ENCODE results near the gene CLEC16A. TPM values are rescaled to one million over a fixed set of nuclear protein-coding genes. Genes with fewer than 3 reads are reported as not detected.

Gene CLEC16A
- total RNA-seq, 4 donors from 2014 or later: 7.6 to 65.6 (median 28.0) TPM

GRCh38 chr16:11162586-11163268, 218.4 kb downstream of the CLEC16A start:
- Histone ChIP-seq H3K36me3 (no peaks in the 10 kb centered on the region), H3K9me3 (no peaks in the 10 kb centered on the region), H3K27me3 (no peaks in the 10 kb centered on the region), H3K4me3 (no peak overlapping the region), H3K27ac (peak overlapping the region; percentile 76 to 81), H3K4me1 (peaks cover 0 to 17% of the 10 kb centered on the region in 2 donors)
- no peak for TF ChIP-seq POLR2A (IDR thresholded peaks at IDR 0.05)
- intact Hi-C loops (cut with DNase I; ENCODE audit: low total_unique reads): no loop called here
- no peak for DNase-seq

- no peaks in the 10 kb centered on the region for H3K9me3 ChIP-seq
- intact Hi-C loops (cut with DNase I; ENCODE audit: low total_unique reads): no loop called here
- H3K27me3 ChIP-seq: no peaks in the 10 kb centered on the region
- DNase-seq: no peak
- H3K4me3 ChIP-seq: no peak overlapping the region
- no peak overlapping the region for H3K27ac ChIP-seq
- H3K4me1 ChIP-seq: peaks cover 0 to 17% of the 10 kb centered on the region in 2 donors
- TF ChIP-seq POLR2A (IDR thresholded peaks at IDR 0.05): no peak
- TF ChIP-seq CTCF (IDR thresholded peaks at IDR 0.05): no peak
- no peaks in the 10 kb centered on the region for H3K36me3 ChIP-seq
These were observed 219.4 kb downstream of the CLEC16A start for GRCh38 chr16:11163761-11164261.

- Histone ChIP-seq H3K4me1 (peaks cover 0 to 17% of the 10 kb centered on the region in 2 donors), H3K9me3 (no peaks in the 10 kb centered on the region), H3K4me3 (no peak overlapping the region), H3K27ac (no peak overlapping the region), H3K27me3 (no peaks in the 10 kb centered on the region), H3K36me3 (no peaks in the 10 kb centered on the region)
- intact Hi-C loops (cut with DNase I; ENCODE audit: low total_unique reads): no loop called here
- TF ChIP-seq POLR2A (IDR thresholded peaks at IDR 0.05) (no peak), CTCF (IDR thresholded peaks at IDR 0.05) (no peak)
- no peak for DNase-seq
These were observed 220.3 kb downstream of the CLEC16A start for GRCh38 chr16:11164482-11165270.

- H3K4me3 ChIP-seq: no peak overlapping the region
These were observed 221.0 kb downstream of the CLEC16A start for GRCh38 chr16:11165349-11165748.

More at GRCh38 chr16:11165349-11165748, 221.0 kb downstream of the CLEC16A start:
- TF ChIP-seq CTCF (IDR thresholded peaks at IDR 0.05) (no peak), POLR2A (IDR thresholded peaks at IDR 0.05) (no peak)
- H3K27ac ChIP-seq: no peak overlapping the region
- H3K36me3 ChIP-seq: no peaks in the 10 kb centered on the region
- intact Hi-C loops (cut with DNase I; ENCODE audit: low total_unique reads): no loop called here
- DNase-seq: no peak
- no peaks in the 10 kb centered on the region for H3K9me3 ChIP-seq
- H3K27me3 ChIP-seq: no peaks in the 10 kb centered on the region
- H3K4me1 ChIP-seq: peaks cover 0 to 17% of the 10 kb centered on the region in 2 donors
